Neural progenitor cell (in vitro differentiated cells): ENCODE data around the gene FITM1. TPM values are rescaled to one million over a fixed set of nuclear protein-coding genes. Genes with fewer than 3 reads are reported as not detected.
A peak's percentile ranks its signal among the peaks of the same experiment; 100 is the strongest.

Source experiments
- DNase-seq: peaks from one replicate; pipeline ENCODE4 v3.0.0-alpha.2; 2016; ENCODE audit warnings: low spot score
- H2AFZ ChIP-seq: fragments of 200-600 bp; sonication (generic); replicated peaks from 2 replicates; pipeline ENCODE4 v1.6.1; 2016; ENCODE audit warnings: antibody characterized with exemption
- H3F3A ChIP-seq: fragments of 200-600 bp; sonication (generic); 2 replicates; pipeline ENCODE4 v1.6.1; 2016; ENCODE audit warnings: antibody characterized with exemption, low read depth
- H3K27ac ChIP-seq: fragments of 200-600 bp; sonication (generic); 2 replicates; pipeline ENCODE4 v1.5.1; 2016; ENCODE audit warnings: mild to moderate bottlenecking
- H3K27me3 ChIP-seq: fragments of 200-600 bp; sonication (generic); 2 replicates; pipeline ENCODE4 v1.6.1; 2016; ENCODE audit warnings: mild to moderate bottlenecking, moderate library complexity
- H3K36me3 ChIP-seq: fragments of 200-600 bp; sonication (generic); 2 replicates; pipeline ENCODE4 v1.5.1; 2016
- H3K4me1 ChIP-seq: fragments of 200-600 bp; sonication (generic); 2 replicates; pipeline ENCODE4 v1.6.1; 2016; ENCODE audit warnings: mixed run types
- H3K4me2 ChIP-seq: fragments of 200-600 bp; sonication (generic); 2 replicates; pipeline ENCODE4 v1.6.1; 2016
- H3K4me3 ChIP-seq: fragments of 200-600 bp; sonication (generic); 2 replicates; pipeline ENCODE4 v1.5.1; 2016
- H3K79me2 ChIP-seq: fragments of 200-600 bp; sonication (generic); 2 replicates; pipeline ENCODE4 v1.6.1; 2016; ENCODE audit warnings: low read depth
- H3K9ac ChIP-seq: fragments of 200-600 bp; sonication (generic); 2 replicates; pipeline ENCODE4 v1.6.1; 2016
- H3K9me3 ChIP-seq: fragments of 200-600 bp; sonication (generic); 2 replicates; pipeline ENCODE4 v1.5.1; 2016; ENCODE audit warnings: low read depth
- H4K20me1 ChIP-seq: fragments of 200-600 bp; sonication (generic); 2 replicates; pipeline ENCODE4 v1.6.1; 2016; ENCODE audit warnings: low read depth
- H3K27ac Mint-ChIP-seq: 3 replicates; pipeline ENCODE4 v1.8.0; 2021; ENCODE audit warnings: mixed read lengths
- H3K27me3 Mint-ChIP-seq: 2 replicates; pipeline ENCODE4 v1.8.0; 2022; ENCODE audit warnings: low read depth, mild to moderate bottlenecking, inconsistent platforms, moderate library complexity, mixed read lengths; ENCODE audit not compliant: insufficient read depth
- H3K36me3 Mint-ChIP-seq: 3 replicates; pipeline ENCODE4 v1.8.0; 2021; ENCODE audit warnings: mixed read lengths
- H3K4me1 Mint-ChIP-seq: 3 replicates; pipeline ENCODE4 v1.8.0; 2021; ENCODE audit warnings: mixed read lengths
- H3K4me3 Mint-ChIP-seq: 3 replicates; pipeline ENCODE4 v1.8.0; 2021; ENCODE audit warnings: mild to moderate bottlenecking, moderate library complexity, mixed read lengths
- H3K9me3 Mint-ChIP-seq: 3 replicates; pipeline ENCODE4 v1.8.0; 2020; ENCODE audit warnings: mixed read lengths
- EZH2 ChIP-seq: fragments of 200-600 bp; sonication (generic); IDR thresholded peaks from 2 replicates; pipeline ENCODE4 v1.6.1; 2017; ENCODE audit warnings: antibody characterized with exemption, mild to moderate bottlenecking, moderate library complexity
- EZH2phosphoT487 ChIP-seq: fragments of 200-600 bp; sonication (generic); IDR thresholded peaks from 2 replicates; pipeline ENCODE4 v1.6.1; 2017; ENCODE audit warnings: antibody characterized with exemption
- total RNA-seq: library from RNA; depleted of rRNA; stranded (reverse); fragments of >200 nt; gene quantifications from 2 replicates; pipeline ENCODE4 v1.2.3, GENCODE V29; 2015; ENCODE audit warnings: low replicate concordance
- TF ChIP-seq, protein P1 (sequence below): fragments of 200-600 bp; sonication (generic); IDR thresholded peaks from 2 replicates; pipeline ENCODE4 v1.5.1; 2017; ENCODE audit warnings: antibody characterized with exemption, mild to moderate bottlenecking

FITM1 gene
- total RNA-seq, 1 donor from 2014 or later: 0.77 TPM

GRCh38 chr14:24110523-24110922, 19.9 kb upstream of the FITM1 start:
- Histone ChIP-seq H3K27me3 (no peaks in the 10 kb centered on the region), H3K36me3 (no peaks in the 10 kb centered on the region), H3K27ac (no peak overlapping the region), H3K9me3 (no peaks in the 10 kb centered on the region), H3K4me3 (no peak overlapping the region), H2AFZ (no peak overlapping the region), H4K20me1 (no peaks in the 10 kb centered on the region), H3K9ac (no peak overlapping the region), H3F3A (peaks cover 18% of the 10 kb centered on the region), H3K4me1 (no peaks in the 10 kb centered on the region), H3K79me2 (peaks cover 2% of the 10 kb centered on the region), H3K4me2 (no peak overlapping the region)
- TF ChIP-seq EZH2: no peak
- no peak for DNase-seq
- no peaks in the 10 kb centered on the region for H3K36me3 Mint-ChIP-seq
- H3K4me3 Mint-ChIP-seq: no peak overlapping the region
- H3K4me1 Mint-ChIP-seq: peaks cover 5% of the 10 kb centered on the region
- peaks cover 3% of the 10 kb centered on the region for H3K27me3 Mint-ChIP-seq
- H3K9me3 Mint-ChIP-seq: no peaks in the 10 kb centered on the region
- H3K27ac Mint-ChIP-seq: no peak overlapping the region

DNA sequence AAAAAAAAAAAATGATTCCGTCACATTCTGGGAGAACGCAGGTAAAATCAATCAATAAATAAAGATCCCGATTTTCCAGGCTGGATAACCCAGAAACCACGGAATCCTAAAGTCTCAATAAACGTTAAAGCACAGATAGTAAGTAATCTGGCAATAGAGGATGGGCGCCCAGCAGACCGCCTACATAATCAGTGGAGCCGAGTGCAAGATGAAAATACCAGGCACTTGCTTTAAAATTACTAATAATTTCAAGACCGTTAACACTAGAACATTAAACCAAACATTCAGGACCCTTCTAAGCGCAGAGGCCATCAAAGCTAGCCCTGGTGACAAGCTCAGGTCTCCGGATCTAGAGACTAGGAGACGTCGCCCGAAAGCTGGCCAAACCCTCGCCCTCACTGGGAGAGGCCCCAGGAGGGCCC, 17.1 kb upstream of the FITM1 start:
- Histone ChIP-seq H4K20me1 (no peaks in the 10 kb centered on the region), H3F3A (peaks cover 19% of the 10 kb centered on the region), H2AFZ (peak overlapping the region; percentile 79), H3K4me2 (peak overlapping the region; percentile 79), H3K4me3 (peak overlapping the region; percentile 61), H3K27ac (no peak overlapping the region), H3K9me3 (no peaks in the 10 kb centered on the region), H3K79me2 (peaks cover 13% of the 10 kb centered on the region), H3K4me1 (peaks cover 6% of the 10 kb centered on the region), H3K36me3 (no peaks in the 10 kb centered on the region), H3K9ac (peak overlapping the region; percentile 23), H3K27me3 (no peaks in the 10 kb centered on the region)
- TF ChIP-seq, protein P1, sequence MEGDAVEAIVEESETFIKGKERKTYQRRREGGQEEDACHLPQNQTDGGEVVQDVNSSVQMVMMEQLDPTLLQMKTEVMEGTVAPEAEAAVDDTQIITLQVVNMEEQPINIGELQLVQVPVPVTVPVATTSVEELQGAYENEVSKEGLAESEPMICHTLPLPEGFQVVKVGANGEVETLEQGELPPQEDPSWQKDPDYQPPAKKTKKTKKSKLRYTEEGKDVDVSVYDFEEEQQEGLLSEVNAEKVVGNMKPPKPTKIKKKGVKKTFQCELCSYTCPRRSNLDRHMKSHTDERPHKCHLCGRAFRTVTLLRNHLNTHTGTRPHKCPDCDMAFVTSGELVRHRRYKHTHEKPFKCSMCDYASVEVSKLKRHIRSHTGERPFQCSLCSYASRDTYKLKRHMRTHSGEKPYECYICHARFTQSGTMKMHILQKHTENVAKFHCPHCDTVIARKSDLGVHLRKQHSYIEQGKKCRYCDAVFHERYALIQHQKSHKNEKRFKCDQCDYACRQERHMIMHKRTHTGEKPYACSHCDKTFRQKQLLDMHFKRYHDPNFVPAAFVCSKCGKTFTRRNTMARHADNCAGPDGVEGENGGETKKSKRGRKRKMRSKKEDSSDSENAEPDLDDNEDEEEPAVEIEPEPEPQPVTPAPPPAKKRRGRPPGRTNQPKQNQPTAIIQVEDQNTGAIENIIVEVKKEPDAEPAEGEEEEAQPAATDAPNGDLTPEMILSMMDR: no peak
- no peak for TF ChIP-seq EZH2phosphoT487
- no peak for TF ChIP-seq EZH2
- peaks cover 17% of the 10 kb centered on the region for H3K4me1 Mint-ChIP-seq
- peak overlapping the region; percentile 95 for H3K27ac Mint-ChIP-seq
- H3K9me3 Mint-ChIP-seq: no peaks in the 10 kb centered on the region
- H3K27me3 Mint-ChIP-seq: peaks cover 3% of the 10 kb centered on the region
- peak overlapping the region; percentile 94 for H3K4me3 Mint-ChIP-seq
- no peak for DNase-seq
- no peaks in the 10 kb centered on the region for H3K36me3 Mint-ChIP-seq

- TF ChIP-seq EZH2phosphoT487: no peak
- TF ChIP-seq, protein P1: no peak
- no peak for TF ChIP-seq EZH2
- H3K36me3 Mint-ChIP-seq: peaks cover 5% of the 10 kb centered on the region
- H3F3A ChIP-seq: peaks cover 19% of the 10 kb centered on the region
- peak overlapping the region; percentile 23 for H3K9ac ChIP-seq
- no peaks in the 10 kb centered on the region for H3K9me3 ChIP-seq
- H3K27me3 Mint-ChIP-seq: peaks cover 3% of the 10 kb centered on the region
- H3K4me2 ChIP-seq: peak overlapping the region; percentile 79
- peaks cover 15% of the 10 kb centered on the region for H3K4me1 Mint-ChIP-seq
- peak overlapping the region; percentile 94 for H3K4me3 Mint-ChIP-seq
- H4K20me1 ChIP-seq: no peaks in the 10 kb centered on the region
- peaks cover 6% of the 10 kb centered on the region for H3K4me1 ChIP-seq
- peak overlapping the region; percentile 79 for H2AFZ ChIP-seq
- DNase-seq: peak; percentile 92
- no peaks in the 10 kb centered on the region for H3K9me3 Mint-ChIP-seq
- peaks cover 13% of the 10 kb centered on the region for H3K79me2 ChIP-seq
- H3K36me3 ChIP-seq: no peaks in the 10 kb centered on the region
- H3K4me3 ChIP-seq: peak overlapping the region; percentile 61
- peak overlapping the region; percentile 65 for H3K27ac ChIP-seq
- no peaks in the 10 kb centered on the region for H3K27me3 ChIP-seq
- peak overlapping the region; percentile 95 for H3K27ac Mint-ChIP-seq
Measured at GRCh38 chr14:24113801-24114531, 16.5 kb upstream of the FITM1 start.
